GM12872 (cell line): ENCODE measurements around the gene TTC19.

Experiments
- TF ChIP-seq, protein P1 (sequence below): IDR thresholded peaks from 3 replicates; pipeline ENCODE4 v1.5.1; 2011; ENCODE audit warnings: low read depth, mild to moderate bottlenecking, low read length, moderate library complexity; ENCODE audit not compliant: insufficient read depth

Gene TTC19

DNA sequence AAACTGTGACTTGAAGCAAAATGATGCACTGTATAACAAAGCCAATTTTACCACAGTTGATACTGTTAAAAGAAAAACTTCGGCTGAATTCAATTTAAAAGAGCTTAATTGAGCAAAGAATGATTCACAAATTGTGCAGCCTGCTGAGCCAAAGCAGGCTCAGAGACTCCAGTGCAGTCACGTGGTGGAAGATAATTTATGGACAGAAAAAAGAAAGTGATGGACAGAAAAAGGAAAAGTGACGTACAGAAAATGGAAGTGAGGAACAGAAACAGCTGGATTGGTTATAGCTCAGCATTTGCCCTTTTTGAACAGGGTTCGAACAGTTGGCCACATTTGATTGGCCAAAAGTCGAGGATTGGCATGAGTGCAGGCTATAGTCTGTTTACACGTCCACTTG, 25.8 kb upstream of the TTC19 start:
- TF ChIP-seq, protein P1, sequence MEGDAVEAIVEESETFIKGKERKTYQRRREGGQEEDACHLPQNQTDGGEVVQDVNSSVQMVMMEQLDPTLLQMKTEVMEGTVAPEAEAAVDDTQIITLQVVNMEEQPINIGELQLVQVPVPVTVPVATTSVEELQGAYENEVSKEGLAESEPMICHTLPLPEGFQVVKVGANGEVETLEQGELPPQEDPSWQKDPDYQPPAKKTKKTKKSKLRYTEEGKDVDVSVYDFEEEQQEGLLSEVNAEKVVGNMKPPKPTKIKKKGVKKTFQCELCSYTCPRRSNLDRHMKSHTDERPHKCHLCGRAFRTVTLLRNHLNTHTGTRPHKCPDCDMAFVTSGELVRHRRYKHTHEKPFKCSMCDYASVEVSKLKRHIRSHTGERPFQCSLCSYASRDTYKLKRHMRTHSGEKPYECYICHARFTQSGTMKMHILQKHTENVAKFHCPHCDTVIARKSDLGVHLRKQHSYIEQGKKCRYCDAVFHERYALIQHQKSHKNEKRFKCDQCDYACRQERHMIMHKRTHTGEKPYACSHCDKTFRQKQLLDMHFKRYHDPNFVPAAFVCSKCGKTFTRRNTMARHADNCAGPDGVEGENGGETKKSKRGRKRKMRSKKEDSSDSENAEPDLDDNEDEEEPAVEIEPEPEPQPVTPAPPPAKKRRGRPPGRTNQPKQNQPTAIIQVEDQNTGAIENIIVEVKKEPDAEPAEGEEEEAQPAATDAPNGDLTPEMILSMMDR, result no peak

DNA sequence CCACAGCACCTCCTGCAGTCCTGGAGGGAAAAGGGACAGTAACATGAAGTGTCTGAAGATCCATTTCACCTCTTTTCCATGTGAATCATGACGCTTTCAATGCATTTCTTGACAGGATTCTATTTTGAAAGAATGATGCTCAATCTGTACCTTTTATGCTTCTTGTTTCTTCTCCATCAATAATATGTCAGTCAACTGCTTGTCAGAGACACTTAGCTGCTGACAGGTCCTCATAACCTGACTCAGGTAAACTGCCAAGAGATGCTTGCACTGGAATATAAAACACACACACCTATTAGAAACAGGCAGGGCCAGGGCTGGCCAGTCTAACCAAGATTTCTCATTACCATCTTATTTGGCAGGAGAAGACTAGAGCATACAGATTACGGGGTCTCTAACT, 21.7 kb upstream of the TTC19 start:
- TF ChIP-seq, protein P1, result no peak

GRCh38 chr17:15978606-15979005, 21.0 kb upstream of the TTC19 start:
- TF ChIP-seq, protein P1, result no peak

- TF ChIP-seq, protein P1, result no peak
Measured at GRCh38 chr17:15981208-15981607, 18.4 kb upstream of the TTC19 start.

GRCh38 chr17:15981646-15982580, 17.7 kb upstream of the TTC19 start:
- TF ChIP-seq, protein P1, result no peak

- TF ChIP-seq, protein P1, result no peak
Measured at GRCh38 chr17:15996322-15996721, 3.3 kb upstream of the TTC19 start.

GRCh38 chr17:15998031-15998562, 1.5 kb upstream of the TTC19 start:
- TF ChIP-seq, protein P1, result no peak
